Keratinocyte (primary cell): ENCODE measurements around the gene SLPI. TPM values are rescaled to one million over a fixed set of nuclear protein-coding genes. Genes with fewer than 3 reads are reported as not detected.

Experiments
- DNase-seq: peaks from one replicate; pipeline ENCODE4 v3.0.0-alpha.2; 2011; ENCODE audit warnings: low read depth, missing footprints, low spot score
- FAIRE-seq: peaks from 2 replicates; lab custom pipeline; 2011; peaks lifted over from hg19 to GRCh38; lab: Jason Lieb, UNC
- H2AFZ ChIP-seq: 2 replicates; pipeline ENCODE4 v1.6.0; 2012; ENCODE audit warnings: low read length, control low read depth, inconsistent platforms; ENCODE audit not compliant: control insufficient read depth
- H3K27ac ChIP-seq: 2 replicates; pipeline ENCODE4 v1.5.1; 2011; ENCODE audit warnings: low read length; ENCODE audit not compliant: control insufficient read depth, insufficient read depth
- H3K27me3 ChIP-seq: 3 replicates; pipeline ENCODE4 v1.6.0; 2011; ENCODE audit warnings: low read length; ENCODE audit not compliant: control insufficient read depth, insufficient read depth; ENCODE audit errors: extremely low read depth
- H3K36me3 ChIP-seq, 2 experiments: 2 replicates in 1 of 2; 3 replicates in 1 of 2; pipeline ENCODE4 v1.5.1; 2011; ENCODE audit warnings: low read length in 2 of 2, mild to moderate bottlenecking in 1 of 2; ENCODE audit not compliant: control insufficient read depth in 2 of 2, insufficient read depth in 2 of 2; ENCODE audit errors: extremely low read depth in 1 of 2
- H3K4me1 ChIP-seq: 3 replicates; pipeline ENCODE4 v1.5.1; 2011; ENCODE audit warnings: low read length; ENCODE audit not compliant: control insufficient read depth, insufficient read depth; ENCODE audit errors: extremely low read depth
- H3K4me2 ChIP-seq: 3 replicates; pipeline ENCODE4 v1.6.0; 2011; ENCODE audit warnings: low read depth, low read length; ENCODE audit not compliant: control insufficient read depth, insufficient read depth; ENCODE audit errors: extremely low read depth
- H3K4me3 ChIP-seq, 3 experiments: fragments of 200-600 bp in 1 of 3; sonication (generic) in 1 of 3; 2 replicates in 2 of 3; 3 replicates in 1 of 3; pipeline ENCODE4 v1.5.1; 2011 to 2016; ENCODE audit warnings: low read length in 3 of 3, mild to moderate bottlenecking in 3 of 3, control low read depth in 2 of 3, inconsistent platforms in 1 of 3, low read depth in 1 of 3, mixed read lengths in 1 of 3, mixed run types in 1 of 3, moderate library complexity in 1 of 3; ENCODE audit not compliant: control insufficient read depth in 2 of 3, insufficient read depth in 2 of 3; ENCODE audit errors: extremely low read depth in 1 of 3
- H3K79me2 ChIP-seq: 2 replicates; pipeline ENCODE4 v1.6.0; 2012; ENCODE audit warnings: low read length; ENCODE audit not compliant: control insufficient read depth, insufficient read depth
- H3K9ac ChIP-seq: 3 replicates; pipeline ENCODE4 v1.6.0; 2011; ENCODE audit warnings: low read length; ENCODE audit not compliant: control insufficient read depth, insufficient read depth; ENCODE audit errors: extremely low read depth
- H3K9me1 ChIP-seq: 3 replicates; pipeline ENCODE4 v1.6.0; 2011; ENCODE audit warnings: low read length; ENCODE audit not compliant: control insufficient read depth, insufficient read depth; ENCODE audit errors: extremely low read depth
- H3K9me3 ChIP-seq: 2 replicates; pipeline ENCODE4 v1.5.1; 2012; ENCODE audit warnings: low read depth, low read length; ENCODE audit not compliant: control insufficient read depth
- H4K20me1 ChIP-seq: 3 replicates; pipeline ENCODE4 v1.6.0; 2011; ENCODE audit warnings: low read length; ENCODE audit not compliant: control insufficient read depth, insufficient read depth; ENCODE audit errors: extremely low read depth
- EZH2 ChIP-seq: IDR thresholded peaks from one replicate; pipeline ENCODE4 v1.6.1; 2012; ENCODE audit warnings: inconsistent platforms, mild to moderate bottlenecking, low read length, moderate library complexity
- dilution Hi-C: fragments of 300-500 bp; cut with MboI; formaldehyde crosslinking; loops from one replicate; pipeline ENCODE4 v1.7.0; 2020; ENCODE audit warnings: low sequenced_read_pairs; ENCODE audit not compliant: extremely low pct_ligation_motif_present
- polyA plus RNA-seq, 5 experiments: library from polyadenylated mRNA; depleted of rRNA in 3 of 5; stranded (reverse) in 3 of 5; stranded (forward) in 1 of 5; unstranded in 1 of 5; fragments of >200 nt; gene quantifications; 1 replicate in 1 of 5; 2 replicates in 3 of 5; 3 replicates in 1 of 5; pipeline versions ENCODE4 v1.2.1 to v1.2.3, GENCODE V29; 2011 to 2012; ENCODE audit warnings: missing spikeins in 2 of 5, low read depth in 1 of 5, low replicate concordance in 1 of 5
- TF ChIP-seq, protein P1 (sequence below), 3 experiments: IDR thresholded peaks in 1 of 3; conservative IDR thresholded peaks in 1 of 3; optimal IDR thresholded peaks in 1 of 3; 2 replicates in 2 of 3; 3 replicates in 1 of 3; pipeline versions ENCODE3 to v1.5.1; 2011; ENCODE audit warnings: low read length in 3 of 3, mild to moderate bottlenecking in 3 of 3, moderate library complexity in 2 of 3, control low read depth in 1 of 3, inconsistent platforms in 1 of 3; ENCODE audit not compliant: insufficient read depth in 2 of 3; ENCODE audit errors: extremely low read depth in 1 of 3

SLPI gene
- polyA plus RNA-seq, 1 donor (not counting 4 experiments of a cell fraction or from before 2014, with no cell fraction given): 262 TPM

DNA sequence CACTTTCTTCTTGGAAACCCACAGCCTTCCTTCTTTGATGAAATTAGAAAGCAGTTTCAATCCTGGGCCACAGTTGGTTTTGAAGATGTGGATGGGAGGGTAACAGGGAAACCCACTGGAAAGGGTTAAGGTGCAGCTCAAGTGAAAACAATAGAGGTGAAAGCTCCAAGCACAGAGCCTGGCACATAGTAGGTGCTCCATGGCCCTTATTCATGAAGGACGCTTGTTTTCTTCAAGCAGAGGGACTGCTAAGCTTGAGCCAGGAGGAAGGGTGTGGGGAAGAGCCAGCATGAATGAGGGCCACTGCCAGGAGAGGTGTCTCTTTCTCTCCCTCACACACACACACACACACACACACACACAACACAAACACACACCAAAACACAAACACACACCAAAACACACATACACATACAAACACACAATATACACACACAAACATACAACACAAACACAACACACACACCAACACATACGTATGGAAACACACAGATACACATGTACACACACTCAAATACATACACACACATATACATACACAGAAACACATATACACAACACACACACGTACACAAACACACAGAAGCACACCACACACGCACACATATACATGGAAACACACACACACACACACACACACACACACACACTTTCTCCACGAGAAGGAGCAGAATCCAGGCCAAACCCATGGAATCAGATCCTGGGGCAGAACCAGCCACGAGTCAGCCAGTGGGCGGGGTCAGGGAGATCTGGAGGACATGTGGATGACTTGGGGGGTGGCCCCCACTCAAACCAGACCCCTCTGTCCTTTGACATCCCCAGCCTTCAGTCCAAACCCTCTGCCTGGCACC is 28.6 kb upstream of the SLPI start:
- dilution Hi-C loops: no loop called here
- no peak overlapping the region for H3K9ac ChIP-seq
- no peak overlapping the region for H3K4me3 ChIP-seq
- no peaks in the 10 kb centered on the region for H3K9me3 ChIP-seq
- H4K20me1 ChIP-seq: no peaks in the 10 kb centered on the region
- peaks cover 8% of the 10 kb centered on the region for H3K27me3 ChIP-seq
- DNase-seq (no peak), FAIRE-seq (no peak)
- no peak for TF ChIP-seq EZH2
- TF ChIP-seq, protein P1, sequence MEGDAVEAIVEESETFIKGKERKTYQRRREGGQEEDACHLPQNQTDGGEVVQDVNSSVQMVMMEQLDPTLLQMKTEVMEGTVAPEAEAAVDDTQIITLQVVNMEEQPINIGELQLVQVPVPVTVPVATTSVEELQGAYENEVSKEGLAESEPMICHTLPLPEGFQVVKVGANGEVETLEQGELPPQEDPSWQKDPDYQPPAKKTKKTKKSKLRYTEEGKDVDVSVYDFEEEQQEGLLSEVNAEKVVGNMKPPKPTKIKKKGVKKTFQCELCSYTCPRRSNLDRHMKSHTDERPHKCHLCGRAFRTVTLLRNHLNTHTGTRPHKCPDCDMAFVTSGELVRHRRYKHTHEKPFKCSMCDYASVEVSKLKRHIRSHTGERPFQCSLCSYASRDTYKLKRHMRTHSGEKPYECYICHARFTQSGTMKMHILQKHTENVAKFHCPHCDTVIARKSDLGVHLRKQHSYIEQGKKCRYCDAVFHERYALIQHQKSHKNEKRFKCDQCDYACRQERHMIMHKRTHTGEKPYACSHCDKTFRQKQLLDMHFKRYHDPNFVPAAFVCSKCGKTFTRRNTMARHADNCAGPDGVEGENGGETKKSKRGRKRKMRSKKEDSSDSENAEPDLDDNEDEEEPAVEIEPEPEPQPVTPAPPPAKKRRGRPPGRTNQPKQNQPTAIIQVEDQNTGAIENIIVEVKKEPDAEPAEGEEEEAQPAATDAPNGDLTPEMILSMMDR (optimal IDR thresholded peaks at IDR 0.05 in 1 of 3, IDR thresholded peaks at IDR 0.05 in 1 of 3, conservative IDR thresholded peaks at IDR 0.05 in 1 of 3; ENCODE audit: extremely low read depth in 1 of 3, insufficient read depth in 2 of 3, low read length in 3 of 3): no peak
- peaks cover 7% of the 10 kb centered on the region for H3K4me1 ChIP-seq
- no peaks in the 10 kb centered on the region for H3K36me3 ChIP-seq
- H3K27ac ChIP-seq: no peak overlapping the region
- H3K79me2 ChIP-seq: no peaks in the 10 kb centered on the region
- H3K9me1 ChIP-seq: no peaks in the 10 kb centered on the region
- H3K4me2 ChIP-seq: no peak overlapping the region
- no peak overlapping the region for H2AFZ ChIP-seq

DNA sequence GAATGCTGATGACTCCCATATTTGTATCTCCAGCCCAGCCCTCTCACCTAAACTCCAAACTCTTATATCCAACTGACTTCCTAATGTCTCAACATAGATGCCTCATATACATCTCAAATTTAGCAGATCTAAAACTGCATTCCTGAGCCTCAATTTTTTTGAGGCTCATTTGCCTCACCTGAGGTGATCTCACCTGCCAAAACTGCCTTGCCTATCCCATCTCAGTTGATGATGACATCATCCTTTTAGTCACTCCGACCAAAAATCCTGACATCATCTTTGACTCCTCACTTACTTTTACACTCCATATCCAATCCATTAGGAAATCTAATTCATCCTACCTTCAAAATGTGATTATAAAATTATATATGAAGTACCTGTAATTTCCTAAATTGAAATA is 25.6 kb upstream of the SLPI start:
- Histone ChIP-seq H3K9ac (no peak overlapping the region), H3K4me2 (no peak overlapping the region), H3K27ac (no peak overlapping the region), H4K20me1 (no peaks in the 10 kb centered on the region), H3K79me2 (no peaks in the 10 kb centered on the region), H3K36me3 (no peaks in the 10 kb centered on the region), H2AFZ (no peak overlapping the region), H3K4me3 (no peak overlapping the region), H3K4me1 (peaks cover 7% of the 10 kb centered on the region), H3K27me3 (no peaks in the 10 kb centered on the region), H3K9me1 (no peaks in the 10 kb centered on the region), H3K9me3 (no peaks in the 10 kb centered on the region)
- dilution Hi-C loops: no loop called here
- FAIRE-seq: no peak
- DNase-seq: no peak
- TF ChIP-seq, protein P1 (optimal IDR thresholded peaks at IDR 0.05 in 1 of 3, IDR thresholded peaks at IDR 0.05 in 1 of 3, conservative IDR thresholded peaks at IDR 0.05 in 1 of 3; ENCODE audit: extremely low read depth in 1 of 3, insufficient read depth in 2 of 3, low read length in 3 of 3): no peak
- TF ChIP-seq EZH2: no peak
